A549 (cell line): ENCODE results near the gene CDH4. TPM values are rescaled to one million over a fixed set of nuclear protein-coding genes. Genes with fewer than 3 reads are reported as not detected.

Source experiments
- ATAC-seq, 2 experiments: fragments of 200-7000 bp in 1 of 2; fragments of >200 bp in 1 of 2; cut with Nextera tagmentation in 1 of 2; cut with Tn5 transposase in 1 of 2; 3 replicates each; pipeline versions ENCODE4 v1.8.0 to v1.9.1; 2018 to 2020; ENCODE audit warnings: mild to moderate bottlenecking in 1 of 2, moderate library complexity in 1 of 2
- CTCF ChIA-PET: fragments of 300-600 bp; sonication (Branson Sonifier 250); formaldehyde crosslinking; extraction: SDS; loops from one replicate; lab custom pipeline; 2021; ENCODE audit warnings: antibody characterized with exemption, inconsistent platforms; lab: Yijun Ruan, JAX
- POLR2A ChIA-PET: fragments of 350-600 bp; formaldehyde crosslinking; extraction: SDS; loops from one replicate; lab custom pipeline; 2021; ENCODE audit warnings: antibody characterized with exemption, inconsistent platforms; lab: Yijun Ruan, JAX
- DNase-seq, 2 experiments: peaks; one replicate each; pipeline versions ENCODE4 v3.0.0 to v3.0.0-alpha.2; 2011 to 2016; ENCODE audit warnings: low read depth in 1 of 2, low spot score in 1 of 2
- FAIRE-seq: peaks from 2 replicates; lab custom pipeline; 2011; peaks lifted over from hg19 to GRCh38; lab: Jason Lieb, UNC
- H3K27ac ChIP-seq, 2 experiments: fragments of >200 bp; sonication (Bioruptor Twin); formaldehyde crosslinking; 3 replicates each; pipeline ENCODE4 v1.5.1; 2016 to 2017
- H3K4me1 ChIP-seq: fragments of >200 bp; sonication (Bioruptor Twin); formaldehyde crosslinking; 3 replicates; pipeline ENCODE4 v1.6.1; 2016
- H3K4me2 ChIP-seq: fragments of >200 bp; sonication (Bioruptor Twin); formaldehyde crosslinking; 3 replicates; pipeline ENCODE4 v1.6.1; 2016
- H3K4me3 ChIP-seq: fragments of >200 bp; sonication (Bioruptor Twin); formaldehyde crosslinking; 3 replicates; pipeline ENCODE4 v1.5.1; 2016
- H3K9me3 ChIP-seq: fragments of >200 bp; sonication (Bioruptor Twin); formaldehyde crosslinking; 3 replicates; pipeline ENCODE4 v1.6.1; 2016
- CBX8 ChIP-seq: fragments of 200-600 bp; sonication (generic); IDR thresholded peaks from 2 replicates; pipeline ENCODE4 v1.6.1; 2016
- CEBPB ChIP-seq, 2 experiments: fragments of >200 bp in 1 of 2; sonication (Bioruptor Twin) in 1 of 2; formaldehyde crosslinking in 1 of 2; IDR thresholded peaks; 2 replicates each; pipeline ENCODE4 v1.6.1; 2012 to 2016
- CHD2 ChIP-seq: fragments of 150-350 bp; IDR thresholded peaks from 2 replicates; pipeline ENCODE4 v1.6.1; 2014; ENCODE audit warnings: low read length; ENCODE audit not compliant: partially characterized antibody
- CHD4 ChIP-seq: fragments of 200-600 bp; sonication (generic); IDR thresholded peaks from 2 replicates; pipeline ENCODE4 v1.6.1; 2016; ENCODE audit warnings: antibody characterized with exemption, mild to moderate bottlenecking, borderline replicate concordance
- EHF ChIP-seq: fragments of 250-450 bp; sonication (Bioruptor Pico); IDR thresholded peaks from 2 replicates; pipeline ENCODE4 v1.5.0; 2020; ENCODE audit warnings: mild to moderate bottlenecking
- EHMT2 ChIP-seq: fragments of 200-600 bp; sonication (generic); IDR thresholded peaks from 2 replicates; pipeline ENCODE4 v1.6.1; 2016; ENCODE audit warnings: antibody characterized with exemption, low read depth, mild to moderate bottlenecking, moderate library complexity
- FOSL2 ChIP-seq, 2 experiments: fragments of 450-650 bp in 1 of 2; fragments of >200 bp in 1 of 2; sonication (Bioruptor Twin) in 1 of 2; formaldehyde crosslinking; IDR thresholded peaks; 2 replicates each; pipeline versions ENCODE4 v1.5.0 to v1.6.1; 2016 to 2020; ENCODE audit warnings: mild to moderate bottlenecking in 1 of 2, moderate library complexity in 1 of 2
- HDAC2 ChIP-seq: fragments of 200-600 bp; sonication (generic); IDR thresholded peaks from 2 replicates; pipeline ENCODE4 v1.6.1; 2016
- HEYL ChIP-seq: fragments of 250-450 bp; sonication (Bioruptor Pico); IDR thresholded peaks from 2 replicates; pipeline ENCODE4 v1.8.0; 2021; ENCODE audit warnings: mild to moderate bottlenecking, moderate library complexity
- JUNB ChIP-seq: fragments of >200 bp; sonication (Bioruptor Twin); formaldehyde crosslinking; IDR thresholded peaks from 2 replicates; pipeline ENCODE4 v1.6.1; 2016
- KDM1A ChIP-seq: fragments of 200-600 bp; sonication (generic); IDR thresholded peaks from 2 replicates; pipeline ENCODE4 v1.6.1; 2016; ENCODE audit warnings: low read depth, mild to moderate bottlenecking
- KDM5A ChIP-seq: fragments of 200-600 bp; sonication (generic); IDR thresholded peaks from 2 replicates; pipeline ENCODE4 v1.6.1; 2016; ENCODE audit warnings: antibody characterized with exemption, mild to moderate bottlenecking
- MAZ ChIP-seq: fragments of 150-350 bp; IDR thresholded peaks from 2 replicates; pipeline ENCODE4 v1.6.1; 2014; ENCODE audit warnings: antibody characterized with exemption, low read depth, low read length, borderline replicate concordance
- MYC ChIP-seq: IDR thresholded peaks from 2 replicates; pipeline ENCODE4 v1.6.1; 2012; ENCODE audit warnings: mild to moderate bottlenecking, inconsistent platforms, low read length, improper control_type of control experiment, borderline replicate concordance
- POLR2AphosphoS2 ChIP-seq: conservative IDR thresholded peaks from 2 replicates; pipeline ENCODE4 v1.6.1; 2012; ENCODE audit warnings: low read length, improper control_type of control experiment, inconsistent platforms
- RAD21 ChIP-seq, 2 experiments: fragments of >200 bp in 1 of 2; sonication (Bioruptor Twin) in 1 of 2; formaldehyde crosslinking in 1 of 2; IDR thresholded peaks in 1 of 2; conservative IDR thresholded peaks in 1 of 2; 2 replicates in 1 of 2; 3 replicates in 1 of 2; pipeline ENCODE4 v1.6.1; 2012 to 2018; ENCODE audit warnings: inconsistent platforms in 1 of 2
- RARB ChIP-seq: fragments of 250-450 bp; sonication (Bioruptor Pico); IDR thresholded peaks from 2 replicates; pipeline ENCODE4 v1.8.0; 2021; ENCODE audit warnings: mild to moderate bottlenecking, moderate library complexity
- RCOR1 ChIP-seq: fragments of 150-350 bp; IDR thresholded peaks from 2 replicates; pipeline ENCODE4 v1.6.1; 2014; ENCODE audit warnings: antibody characterized with exemption, low read length, low read depth
- RFX5 ChIP-seq: fragments of 450-650 bp; IDR thresholded peaks from 2 replicates; pipeline ENCODE4 v1.7.1; 2014; ENCODE audit warnings: antibody characterized with exemption, mild to moderate bottlenecking, moderate library complexity
- SMC3 ChIP-seq: fragments of >200 bp; sonication (Bioruptor Twin); formaldehyde crosslinking; IDR thresholded peaks from 3 replicates; pipeline ENCODE4 v1.6.1; 2018; ENCODE audit warnings: inconsistent platforms
- SREBF2 ChIP-seq: fragments of 450-650 bp; IDR thresholded peaks from 2 replicates; pipeline ENCODE4 v1.6.1; 2014; ENCODE audit warnings: mild to moderate bottlenecking, moderate library complexity
- ZSCAN20 ChIP-seq: fragments of 250-450 bp; sonication (Bioruptor Pico); IDR thresholded peaks from 2 replicates; pipeline ENCODE4 v1.8.0; 2022; ENCODE audit warnings: mild to moderate bottlenecking, moderate library complexity
- WGBS: methylation state at CpG from one replicate; pipeline ENCODE4 v1.1.6; 2017; ENCODE audit errors: missing lambda C conversion rate; 5-methylcytosine and 5-hydroxymethylcytosine counted together
- polyA plus RNA-seq, 4 experiments: library from polyadenylated mRNA; depleted of rRNA in 3 of 4; stranded (reverse); fragments of >200 nt; fragmentation: RNase III in 1 of 4; extraction: RNeasy Plus Mini Kit Qiagen cat#74134 plus additional on column Dnase treatment in 1 of 4; gene quantifications; 2 replicates in 3 of 4; 3 replicates in 1 of 4; pipeline ENCODE4 v1.2.3, GENCODE V29; 2011 to 2017
- TF ChIP-seq, protein P1 (sequence below): fragments of 200-600 bp; sonication (generic); IDR thresholded peaks from 2 replicates; pipeline ENCODE4 v1.6.1; 2016; ENCODE audit warnings: antibody characterized with exemption, mild to moderate bottlenecking, moderate library complexity
- TF ChIP-seq, protein P2 (sequence below): IDR thresholded peaks from 2 replicates; pipeline ENCODE4 v1.6.1; 2012; ENCODE audit warnings: low read depth, borderline replicate concordance
- TF ChIP-seq, protein P3 (sequence below): fragments of 150-350 bp; IDR thresholded peaks from 2 replicates; pipeline ENCODE4 v1.6.1; 2014; ENCODE audit warnings: low read depth, mild to moderate bottlenecking, low read length
- TF ChIP-seq, protein P4 (sequence below): fragments of 250-450 bp; sonication (Bioruptor Pico); IDR thresholded peaks from 2 replicates; pipeline ENCODE4 v1.5.0; 2020; ENCODE audit warnings: low read depth, mild to moderate bottlenecking, moderate library complexity
- TF ChIP-seq, protein P5 (sequence below): fragments of 250-450 bp; sonication (Bioruptor Pico); IDR thresholded peaks from 2 replicates; pipeline ENCODE4 v1.5.0; 2021; ENCODE audit warnings: mild to moderate bottlenecking, moderate library complexity, borderline replicate concordance
- TF ChIP-seq, protein P6 (sequence below): IDR thresholded peaks from 2 replicates; pipeline ENCODE4 v1.6.1; 2012

Gene CDH4
- polyA plus RNA-seq, 2 of the 4 experiments (the other 2 are of a cell fraction), result 3.4 to 10.3 TPM

DNA sequence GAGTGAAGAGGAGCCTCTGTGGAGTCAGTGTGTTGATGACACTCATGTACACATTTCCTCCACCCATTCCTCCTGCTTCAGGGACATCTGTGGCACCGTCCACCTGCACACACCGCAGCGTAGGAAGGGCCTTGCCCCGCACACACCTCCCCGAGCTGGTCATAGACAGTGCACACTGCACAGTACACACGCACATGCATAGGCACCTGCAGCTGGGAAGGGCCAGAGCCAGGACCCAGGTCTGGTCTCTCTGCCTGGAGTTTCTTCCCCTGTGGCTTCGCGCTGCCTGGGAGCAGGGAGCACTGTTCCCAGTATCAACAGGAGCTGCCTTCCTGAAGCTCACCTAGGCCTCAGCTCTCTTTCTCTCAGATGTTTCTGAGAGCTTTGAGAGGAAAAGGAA, 473.1 kb downstream of the CDH4 start:
- H3K4me3 ChIP-seq, result no peak overlapping the region
- DNase-seq, result no peak
- ChIA-PET CTCF (interaction anchor here (1.3 kb wide), 1 partner anchor 20 kb away, joined by 3 read pairs; no protein-coding TSS in a partner anchor), POLR2A (no interaction called here)
- no peak for ATAC-seq
- H3K27ac ChIP-seq, result no peak overlapping the region
- no peaks in the 10 kb centered on the region for H3K9me3 ChIP-seq
- H3K4me1 ChIP-seq, result no peaks in the 10 kb centered on the region
- 73% methylated on average over 8 of the region's 8 CpGs for WGBS
- H3K4me2 ChIP-seq, result no peak overlapping the region
- TF ChIP-seq MAZ (no peak), SREBF2 (no peak), FOSL2 (IDR thresholded peaks at IDR 0.05) (no peak), FOSL2 (CRISPR knock-in tag; IDR thresholded peaks at IDR 0.05) (no peak), JUNB (no peak), RARB (CRISPR knock-in tag) (no peak), POLR2AphosphoS2 (no peak), CHD4 (no peak), CHD2 (no peak), CBX8 (no peak), MYC (no peak), ZSCAN20 (no peak)
- TF ChIP-seq, protein P1, sequence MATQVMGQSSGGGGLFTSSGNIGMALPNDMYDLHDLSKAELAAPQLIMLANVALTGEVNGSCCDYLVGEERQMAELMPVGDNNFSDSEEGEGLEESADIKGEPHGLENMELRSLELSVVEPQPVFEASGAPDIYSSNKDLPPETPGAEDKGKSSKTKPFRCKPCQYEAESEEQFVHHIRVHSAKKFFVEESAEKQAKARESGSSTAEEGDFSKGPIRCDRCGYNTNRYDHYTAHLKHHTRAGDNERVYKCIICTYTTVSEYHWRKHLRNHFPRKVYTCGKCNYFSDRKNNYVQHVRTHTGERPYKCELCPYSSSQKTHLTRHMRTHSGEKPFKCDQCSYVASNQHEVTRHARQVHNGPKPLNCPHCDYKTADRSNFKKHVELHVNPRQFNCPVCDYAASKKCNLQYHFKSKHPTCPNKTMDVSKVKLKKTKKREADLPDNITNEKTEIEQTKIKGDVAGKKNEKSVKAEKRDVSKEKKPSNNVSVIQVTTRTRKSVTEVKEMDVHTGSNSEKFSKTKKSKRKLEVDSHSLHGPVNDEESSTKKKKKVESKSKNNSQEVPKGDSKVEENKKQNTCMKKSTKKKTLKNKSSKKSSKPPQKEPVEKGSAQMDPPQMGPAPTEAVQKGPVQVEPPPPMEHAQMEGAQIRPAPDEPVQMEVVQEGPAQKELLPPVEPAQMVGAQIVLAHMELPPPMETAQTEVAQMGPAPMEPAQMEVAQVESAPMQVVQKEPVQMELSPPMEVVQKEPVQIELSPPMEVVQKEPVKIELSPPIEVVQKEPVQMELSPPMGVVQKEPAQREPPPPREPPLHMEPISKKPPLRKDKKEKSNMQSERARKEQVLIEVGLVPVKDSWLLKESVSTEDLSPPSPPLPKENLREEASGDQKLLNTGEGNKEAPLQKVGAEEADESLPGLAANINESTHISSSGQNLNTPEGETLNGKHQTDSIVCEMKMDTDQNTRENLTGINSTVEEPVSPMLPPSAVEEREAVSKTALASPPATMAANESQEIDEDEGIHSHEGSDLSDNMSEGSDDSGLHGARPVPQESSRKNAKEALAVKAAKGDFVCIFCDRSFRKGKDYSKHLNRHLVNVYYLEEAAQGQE, result no peak
- TF ChIP-seq, protein P2, sequence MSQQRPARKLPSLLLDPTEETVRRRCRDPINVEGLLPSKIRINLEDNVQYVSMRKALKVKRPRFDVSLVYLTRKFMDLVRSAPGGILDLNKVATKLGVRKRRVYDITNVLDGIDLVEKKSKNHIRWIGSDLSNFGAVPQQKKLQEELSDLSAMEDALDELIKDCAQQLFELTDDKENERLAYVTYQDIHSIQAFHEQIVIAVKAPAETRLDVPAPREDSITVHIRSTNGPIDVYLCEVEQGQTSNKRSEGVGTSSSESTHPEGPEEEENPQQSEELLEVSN, result no peak
- TF ChIP-seq, protein P3, sequence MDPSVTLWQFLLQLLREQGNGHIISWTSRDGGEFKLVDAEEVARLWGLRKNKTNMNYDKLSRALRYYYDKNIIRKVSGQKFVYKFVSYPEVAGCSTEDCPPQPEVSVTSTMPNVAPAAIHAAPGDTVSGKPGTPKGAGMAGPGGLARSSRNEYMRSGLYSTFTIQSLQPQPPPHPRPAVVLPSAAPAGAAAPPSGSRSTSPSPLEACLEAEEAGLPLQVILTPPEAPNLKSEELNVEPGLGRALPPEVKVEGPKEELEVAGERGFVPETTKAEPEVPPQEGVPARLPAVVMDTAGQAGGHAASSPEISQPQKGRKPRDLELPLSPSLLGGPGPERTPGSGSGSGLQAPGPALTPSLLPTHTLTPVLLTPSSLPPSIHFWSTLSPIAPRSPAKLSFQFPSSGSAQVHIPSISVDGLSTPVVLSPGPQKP, result no peak
- TF ChIP-seq, protein P4, sequence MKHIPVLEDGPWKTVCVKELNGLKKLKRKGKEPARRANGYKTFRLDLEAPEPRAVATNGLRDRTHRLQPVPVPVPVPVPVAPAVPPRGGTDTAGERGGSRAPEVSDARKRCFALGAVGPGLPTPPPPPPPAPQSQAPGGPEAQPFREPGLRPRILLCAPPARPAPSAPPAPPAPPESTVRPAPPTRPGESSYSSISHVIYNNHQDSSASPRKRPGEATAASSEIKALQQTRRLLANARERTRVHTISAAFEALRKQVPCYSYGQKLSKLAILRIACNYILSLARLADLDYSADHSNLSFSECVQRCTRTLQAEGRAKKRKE, result no peak
- TF ChIP-seq, protein P5, sequence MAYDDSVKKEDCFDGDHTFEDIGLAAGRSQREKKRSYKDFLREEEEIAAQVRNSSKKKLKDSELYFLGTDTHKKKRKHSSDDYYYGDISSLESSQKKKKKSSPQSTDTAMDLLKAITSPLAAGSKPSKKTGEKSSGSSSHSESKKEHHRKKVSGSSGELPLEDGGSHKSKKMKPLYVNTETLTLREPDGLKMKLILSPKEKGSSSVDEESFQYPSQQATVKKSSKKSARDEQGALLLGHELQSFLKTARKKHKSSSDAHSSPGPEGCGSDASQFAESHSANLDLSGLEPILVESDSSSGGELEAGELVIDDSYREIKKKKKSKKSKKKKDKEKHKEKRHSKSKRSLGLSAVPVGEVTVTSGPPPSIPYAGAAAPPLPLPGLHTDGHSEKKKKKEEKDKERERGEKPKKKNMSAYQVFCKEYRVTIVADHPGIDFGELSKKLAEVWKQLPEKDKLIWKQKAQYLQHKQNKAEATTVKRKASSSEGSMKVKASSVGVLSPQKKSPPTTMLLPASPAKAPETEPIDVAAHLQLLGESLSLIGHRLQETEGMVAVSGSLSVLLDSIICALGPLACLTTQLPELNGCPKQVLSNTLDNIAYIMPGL, result no peak
- FAIRE-seq, result no peak

DNA sequence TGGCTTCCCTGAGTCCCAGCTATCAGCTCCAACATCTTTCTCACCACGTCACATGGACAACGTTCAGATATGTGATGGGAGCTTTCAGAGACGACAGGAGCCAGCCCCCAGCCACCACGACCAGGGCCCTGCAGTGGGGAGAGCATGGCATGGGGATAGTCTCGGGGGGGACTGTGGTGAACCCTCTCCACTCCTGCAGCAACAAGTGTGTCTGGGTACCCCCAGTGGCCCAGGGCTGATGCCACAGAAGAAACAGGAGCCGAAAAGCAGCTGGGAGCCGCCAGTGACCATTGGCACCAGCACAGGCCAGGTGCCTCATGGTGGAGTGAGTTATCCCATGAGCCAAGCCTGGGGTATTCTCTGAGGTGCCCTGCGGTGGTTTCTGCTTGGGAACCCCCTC, 473.9 kb downstream of the CDH4 start:
- Histone ChIP-seq H3K4me3 (no peak overlapping the region), H3K27ac (no peak overlapping the region), H3K4me1 (no peaks in the 10 kb centered on the region), H3K4me2 (no peak overlapping the region), H3K9me3 (no peaks in the 10 kb centered on the region)
- CTCF ChIA-PET, result no interaction called here
- TF ChIP-seq KDM5A, result no peak
- TF ChIP-seq, protein P6, sequence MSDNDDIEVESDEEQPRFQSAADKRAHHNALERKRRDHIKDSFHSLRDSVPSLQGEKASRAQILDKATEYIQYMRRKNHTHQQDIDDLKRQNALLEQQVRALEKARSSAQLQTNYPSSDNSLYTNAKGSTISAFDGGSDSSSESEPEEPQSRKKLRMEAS, result no peak
- TF ChIP-seq EHF (CRISPR knock-in tag), result no peak
- no peak for TF ChIP-seq SMC3
- TF ChIP-seq RCOR1, result no peak
- no peak for TF ChIP-seq JUNB
- TF ChIP-seq RAD21 (conservative IDR thresholded peaks at IDR 0.05 in 1 of 2, IDR thresholded peaks at IDR 0.05 in 1 of 2), result no peak
- TF ChIP-seq RFX5, result no peak
- no peak for TF ChIP-seq EHMT2
- no peak for TF ChIP-seq HEYL (CRISPR knock-in tag)
- TF ChIP-seq KDM1A, result no peak
- TF ChIP-seq HDAC2, result no peak
- no peak for TF ChIP-seq MAZ
- no peak for TF ChIP-seq MYC
- no peak for TF ChIP-seq ZSCAN20
- no peak for TF ChIP-seq CEBPB (IDR thresholded peaks at IDR 0.05)
- no peak for DNase-seq
- ATAC-seq, result no peak
- POLR2A ChIA-PET, result interaction anchor here (0.5 kb wide), 1 partner anchor 267 kb away, joined by 4 read pairs; no protein-coding TSS in a partner anchor
- no peak for FAIRE-seq
- 60% methylated on average over 7 of the region's 8 CpGs for WGBS
